Caco-2 (cell line): ENCODE results near the gene OR5B2. TPM values are rescaled to one million over a fixed set of nuclear protein-coding genes. Genes with fewer than 3 reads are reported as not detected.

Experiments
- BruUV-seq: library from RNA; stranded (reverse); fragments of 400-500 nt; replicated peaks from 2 replicates; lab custom pipeline; 2021; lab: Mats Ljungman, UMichigan
- CTCF ChIA-PET: fragments of 300-600 bp; sonication (Branson Sonifier 250); formaldehyde crosslinking; loops from one replicate; lab custom pipeline; 2022; ENCODE audit warnings: antibody characterized with exemption; lab: Charles Lee
- POLR2A ChIA-PET: fragments of 300-600 bp; sonication (Branson Sonifier 250); formaldehyde crosslinking; loops from one replicate; lab custom pipeline; 2022; ENCODE audit warnings: antibody characterized with exemption; lab: Charles Lee
- DNase-seq, 2 experiments: peaks; one replicate each; pipeline versions ENCODE4 v3.0.0 to v3.0.0-alpha.2; 2020 to 2022
- H3K27me3 ChIP-seq: replicated peaks from 2 replicates; pipeline ENCODE4 v1.6.0; 2011; ENCODE audit warnings: low read length; ENCODE audit not compliant: control insufficient read depth, insufficient read depth
- H3K36me3 ChIP-seq: 2 replicates; pipeline ENCODE4 v1.5.1; 2011; ENCODE audit warnings: low read length; ENCODE audit not compliant: control insufficient read depth, insufficient read depth
- H3K4me1 ChIP-seq: fragments of 250-450 bp; sonication (Bioruptor Pico); 2 replicates; pipeline ENCODE4 v1.5.1; 2020; ENCODE audit warnings: mild to moderate bottlenecking
- H3K4me3 ChIP-seq: 2 replicates; pipeline ENCODE4 v1.5.1; 2011; ENCODE audit warnings: low read depth, mild to moderate bottlenecking, control low read depth, low read length
- H3K9me3 ChIP-seq: fragments of 250-450 bp; sonication (Bioruptor Pico); 2 replicates; pipeline ENCODE4 v1.5.1; 2020; ENCODE audit warnings: mild to moderate bottlenecking, moderate library complexity
- H3K27ac Mint-ChIP-seq: one replicate; pipeline ENCODE4 v1.8.0; 2022; ENCODE audit warnings: mixed read lengths; ENCODE audit not compliant: unreplicated experiment
- H3K27me3 Mint-ChIP-seq: one replicate; pipeline ENCODE4 v1.8.0; 2022; ENCODE audit warnings: mixed read lengths; ENCODE audit not compliant: insufficient read depth, unreplicated experiment
- H3K36me3 Mint-ChIP-seq: one replicate; pipeline ENCODE4 v1.8.0; 2022; ENCODE audit warnings: mild to moderate bottlenecking, mixed read lengths; ENCODE audit not compliant: insufficient read depth, unreplicated experiment
- H3K4me1 Mint-ChIP-seq: one replicate; pipeline ENCODE4 v1.8.0; 2022; ENCODE audit warnings: low read depth, mixed read lengths; ENCODE audit not compliant: unreplicated experiment
- H3K4me3 Mint-ChIP-seq: one replicate; pipeline ENCODE4 v1.8.0; 2022; ENCODE audit warnings: mild to moderate bottlenecking, moderate library complexity, mixed read lengths; ENCODE audit not compliant: unreplicated experiment
- H3K9me3 Mint-ChIP-seq: one replicate; pipeline ENCODE4 v1.8.0; 2022; ENCODE audit warnings: mixed read lengths; ENCODE audit not compliant: unreplicated experiment
- CTCF ChIP-seq, 2 experiments: fragments of 200-600 bp in 1 of 2; IDR thresholded peaks; 1 replicate in 1 of 2; 2 replicates in 1 of 2; pipeline versions ENCODE4 v1.5.1 to v1.8.0; 2011 to 2022; ENCODE audit warnings: antibody characterized with exemption in 1 of 2, control low read depth in 1 of 2, inconsistent platforms in 1 of 2, low read depth in 1 of 2, low read length in 1 of 2, mild to moderate bottlenecking in 1 of 2, moderate library complexity in 1 of 2; ENCODE audit not compliant: insufficient read depth in 1 of 2, severe bottlenecking in 1 of 2, unreplicated experiment in 1 of 2
- intact Hi-C: fragments of 100-400 bp; cut with micrococcal nuclease; formaldehyde crosslinking; loops from one replicate; pipeline ENCODE4 v1.10.0; 2022; ENCODE audit not compliant: unreplicated experiment
- total RNA-seq: library from RNA; stranded (reverse); gene quantifications from 2 replicates; pipeline ENCODE4 v1.2.3, GENCODE V29; 2022

Gene OR5B2
- total RNA-seq, 1 experiment from 2014 or later = not detected

DNA sequence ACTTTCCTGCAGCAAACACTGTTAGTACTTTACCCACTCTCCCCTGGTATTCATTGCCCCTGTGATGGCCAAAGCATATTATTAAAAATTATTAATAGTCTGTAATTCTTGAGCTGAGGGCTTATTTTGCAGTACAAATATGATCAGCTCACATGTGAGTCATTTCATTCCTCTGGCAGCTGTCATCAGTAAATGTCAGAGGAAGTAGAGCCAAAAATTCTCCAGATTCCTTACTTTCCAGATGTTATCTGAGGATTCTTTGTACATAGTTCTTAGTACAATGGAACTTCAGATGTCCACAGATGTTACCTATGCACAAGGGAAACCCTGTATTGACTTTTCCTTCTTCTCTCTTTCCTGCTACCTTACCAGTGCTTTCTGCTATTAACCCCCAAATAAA lies 33.7 kb downstream of the OR5B2 start:
- Mint-ChIP-seq H3K27ac (no peak overlapping the region), H3K4me1 (peaks cover 6% of the 10 kb centered on the region), H3K36me3 (no peaks in the 10 kb centered on the region), H3K4me3 (no peak overlapping the region), H3K9me3 (peaks cover 17% of the 10 kb centered on the region), H3K27me3 (no peaks in the 10 kb centered on the region)
- peaks cover 6% of the 10 kb centered on the region; the same call in 1 of the 2 replicates for H3K4me1 ChIP-seq
- ChIA-PET CTCF (no interaction called here), POLR2A (no interaction called here)
- no peak for DNase-seq
- peaks cover 8% of the 10 kb centered on the region for H3K9me3 ChIP-seq
- H3K36me3 ChIP-seq = no peaks in the 10 kb centered on the region
- no peaks in the 10 kb centered on the region for H3K27me3 ChIP-seq
- TF ChIP-seq CTCF (IDR thresholded peaks at IDR 0.05; ENCODE audit: insufficient read depth in 1 of 2, low read depth in 1 of 2, low read length in 1 of 2, severe bottlenecking in 1 of 2, unreplicated experiment in 1 of 2) = no peak
- intact Hi-C loops = no loop called here
- H3K4me3 ChIP-seq = no peak overlapping the region
- no TSS peak for BruUV-seq

DNA sequence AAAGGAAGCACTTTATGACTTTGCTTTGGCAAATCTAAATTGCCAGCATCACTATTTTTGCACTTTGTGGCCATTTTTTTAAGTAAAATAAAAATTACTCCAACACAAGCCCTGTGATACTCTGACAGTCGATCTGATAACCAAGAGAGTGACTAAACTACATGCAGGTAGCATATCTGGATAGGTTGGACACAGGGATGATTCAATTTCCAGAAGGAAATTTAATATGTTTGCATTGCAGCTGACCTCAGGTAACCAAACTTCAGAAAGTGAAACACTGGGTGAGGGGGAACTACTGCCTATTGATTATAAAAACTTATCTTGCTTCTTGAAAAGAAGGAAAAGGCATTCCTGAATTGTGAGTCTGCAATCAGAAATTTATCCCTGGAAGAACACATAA lies 35.2 kb downstream of the OR5B2 start:
- peaks cover 8% of the 10 kb centered on the region for H3K9me3 ChIP-seq
- intact Hi-C loops = no loop called here
- H3K36me3 ChIP-seq = no peaks in the 10 kb centered on the region
- ChIA-PET CTCF (no interaction called here), POLR2A (no interaction called here)
- H3K27ac Mint-ChIP-seq = no peak overlapping the region
- H3K9me3 Mint-ChIP-seq = peaks cover 17% of the 10 kb centered on the region
- no peak overlapping the region for H3K4me3 Mint-ChIP-seq
- no peak overlapping the region for H3K4me3 ChIP-seq
- TF ChIP-seq CTCF (IDR thresholded peaks at IDR 0.05; ENCODE audit: insufficient read depth in 1 of 2, low read depth in 1 of 2, low read length in 1 of 2, severe bottlenecking in 1 of 2, unreplicated experiment in 1 of 2) = no peak
- H3K27me3 ChIP-seq = no peaks in the 10 kb centered on the region
- peaks cover 6% of the 10 kb centered on the region for H3K4me1 Mint-ChIP-seq
- DNase-seq = no peak
- H3K27me3 Mint-ChIP-seq = no peaks in the 10 kb centered on the region
- peaks cover 6% of the 10 kb centered on the region; the same call in 1 of the 2 replicates for H3K4me1 ChIP-seq
- BruUV-seq = no TSS peak
- no peaks in the 10 kb centered on the region for H3K36me3 Mint-ChIP-seq

GRCh38 chr11:58391879-58392278 lies 36.0 kb downstream of the OR5B2 start:
- no peak overlapping the region for H3K27ac Mint-ChIP-seq
- H3K36me3 Mint-ChIP-seq = no peaks in the 10 kb centered on the region
- ChIA-PET POLR2A (no interaction called here), CTCF (no interaction called here)
- Histone ChIP-seq H3K9me3 (peaks cover 8% of the 10 kb centered on the region), H3K4me3 (no peak overlapping the region), H3K36me3 (no peaks in the 10 kb centered on the region), H3K27me3 (no peaks in the 10 kb centered on the region), H3K4me1 (peaks cover 6% of the 10 kb centered on the region; the same call in 1 of the 2 replicates)
- peaks cover 17% of the 10 kb centered on the region for H3K9me3 Mint-ChIP-seq
- H3K4me3 Mint-ChIP-seq = no peak overlapping the region
- intact Hi-C loops = no loop called here
- no TSS peak for BruUV-seq
- DNase-seq = no peak
- TF ChIP-seq CTCF (IDR thresholded peaks at IDR 0.05; ENCODE audit: insufficient read depth in 1 of 2, low read depth in 1 of 2, low read length in 1 of 2, severe bottlenecking in 1 of 2, unreplicated experiment in 1 of 2) = no peak
- no peaks in the 10 kb centered on the region for H3K27me3 Mint-ChIP-seq
- peaks cover 6% of the 10 kb centered on the region for H3K4me1 Mint-ChIP-seq
